OCI-LY7 (cell line): ENCODE data around the gene CHMP1A.

Experiments
- EZH2phosphoT487 ChIP-seq: fragments of 200-600 bp; sonication (generic); IDR thresholded peaks from 2 replicates; pipeline ENCODE4 v1.6.1; 2018; ENCODE audit warnings: low read depth, borderline replicate concordance, mild to moderate bottlenecking, mixed run types, antibody characterized with exemption, low read length, moderate library complexity, mixed read lengths
- TF ChIP-seq, protein P1 (sequence below): fragments of 200-600 bp; sonication (generic); conservative IDR thresholded peaks from 2 replicates; pipeline ENCODE4 v1.5.1; 2014; ENCODE audit warnings: mild to moderate bottlenecking, antibody characterized with exemption, low read length, moderate library complexity, mixed read lengths

DNA sequence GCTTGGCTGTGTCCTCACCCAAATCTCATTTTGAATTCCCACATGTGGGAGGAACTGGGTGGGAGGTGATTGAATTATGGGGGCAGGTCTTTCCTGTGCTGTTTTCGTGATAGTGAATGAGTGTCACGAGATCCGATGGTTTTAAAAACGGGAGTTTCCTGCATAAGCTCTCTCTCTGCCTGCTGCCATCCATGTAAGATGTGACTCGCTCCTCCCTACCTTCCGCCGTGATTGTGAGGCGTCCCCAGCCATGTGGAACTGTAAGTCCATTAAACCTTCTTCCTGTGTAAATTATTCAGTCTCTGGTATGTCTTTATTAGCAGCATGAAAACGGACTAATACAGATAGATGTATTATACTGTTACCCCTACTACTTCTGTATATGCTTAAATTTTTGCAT is 3.7 kb upstream of the CHMP1A start:
- TF ChIP-seq, protein P1, sequence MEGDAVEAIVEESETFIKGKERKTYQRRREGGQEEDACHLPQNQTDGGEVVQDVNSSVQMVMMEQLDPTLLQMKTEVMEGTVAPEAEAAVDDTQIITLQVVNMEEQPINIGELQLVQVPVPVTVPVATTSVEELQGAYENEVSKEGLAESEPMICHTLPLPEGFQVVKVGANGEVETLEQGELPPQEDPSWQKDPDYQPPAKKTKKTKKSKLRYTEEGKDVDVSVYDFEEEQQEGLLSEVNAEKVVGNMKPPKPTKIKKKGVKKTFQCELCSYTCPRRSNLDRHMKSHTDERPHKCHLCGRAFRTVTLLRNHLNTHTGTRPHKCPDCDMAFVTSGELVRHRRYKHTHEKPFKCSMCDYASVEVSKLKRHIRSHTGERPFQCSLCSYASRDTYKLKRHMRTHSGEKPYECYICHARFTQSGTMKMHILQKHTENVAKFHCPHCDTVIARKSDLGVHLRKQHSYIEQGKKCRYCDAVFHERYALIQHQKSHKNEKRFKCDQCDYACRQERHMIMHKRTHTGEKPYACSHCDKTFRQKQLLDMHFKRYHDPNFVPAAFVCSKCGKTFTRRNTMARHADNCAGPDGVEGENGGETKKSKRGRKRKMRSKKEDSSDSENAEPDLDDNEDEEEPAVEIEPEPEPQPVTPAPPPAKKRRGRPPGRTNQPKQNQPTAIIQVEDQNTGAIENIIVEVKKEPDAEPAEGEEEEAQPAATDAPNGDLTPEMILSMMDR = no peak
- no peak for TF ChIP-seq EZH2phosphoT487
